ENCODE measurements around the gene ZNF771.

GRCh38 chr16:30367349-30368009, 39.9 kb upstream of the ZNF771 start:
- TF ChIP-seq CTCF (IDR thresholded peaks at IDR 0.05) (no peak), POLR2A (IDR thresholded peaks at IDR 0.05) (no peak)

All from Peyer's patch (tissue), 4 donors.